PC-3 (cell line): ENCODE data around the gene SAMD14.

Experiments
- CTCF ChIP-seq: fragments of 300-600 bp; sonication (generic); conservative IDR thresholded peaks from 2 replicates; pipeline ENCODE4 v1.5.1; 2017; ENCODE audit warnings: antibody characterized with exemption, low read depth, mild to moderate bottlenecking, low read length
- EZH2 ChIP-seq: fragments of 300-600 bp; sonication (generic); IDR thresholded peaks from one replicate; pipeline ENCODE4 v1.6.1; 2017; ENCODE audit warnings: antibody characterized with exemption, mild to moderate bottlenecking, low read length; ENCODE audit not compliant: unreplicated experiment

DNA sequence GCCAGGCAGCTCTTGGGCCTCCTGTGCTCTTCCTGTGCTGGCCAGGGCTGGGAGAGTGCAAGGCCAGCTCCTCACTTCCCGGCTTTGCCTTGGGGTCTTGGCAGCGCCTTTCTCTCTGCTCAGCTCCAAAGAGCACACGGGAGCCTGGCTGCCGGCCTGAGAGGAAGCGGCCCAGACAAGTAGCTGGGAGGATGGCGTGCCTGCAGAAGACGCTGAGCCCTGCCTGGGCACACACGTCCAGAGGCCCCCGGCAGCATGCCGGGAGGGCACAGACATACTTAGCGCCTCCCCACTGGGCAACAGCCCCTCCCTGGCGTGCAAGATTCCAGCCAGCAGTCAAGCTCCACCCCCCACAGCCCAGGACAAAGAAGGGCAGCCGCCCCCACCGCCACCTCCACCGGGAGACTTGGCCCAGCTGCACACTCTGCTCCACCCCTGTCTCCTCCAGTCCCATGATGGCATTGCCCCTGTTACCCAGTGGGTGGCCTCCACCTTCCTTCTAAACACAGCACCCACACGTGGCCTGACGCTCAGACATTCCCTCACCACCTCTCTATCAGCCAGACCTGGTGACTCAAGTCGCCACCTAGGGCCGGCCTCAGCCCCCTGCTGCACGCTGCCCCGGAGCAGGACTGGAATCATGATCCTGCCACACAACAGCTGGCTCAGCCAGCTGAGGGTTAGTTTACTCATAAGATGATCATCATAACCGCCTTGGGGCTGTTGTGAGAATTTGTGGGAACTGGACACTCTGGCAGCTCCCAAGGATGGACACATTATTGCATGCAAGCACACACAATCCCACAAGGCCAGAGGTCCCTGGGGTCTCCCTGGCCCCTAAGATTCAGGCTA lies 48.2 kb upstream of the SAMD14 start:
- TF ChIP-seq CTCF (peak; percentile 92), EZH2 (no peak)
